Left lobe of liver (tissue), 2 donors: Measurements from ENCODE around the gene BCL2L11. TPM values are rescaled to one million over a fixed set of nuclear protein-coding genes. Genes with fewer than 3 reads are reported as not detected.

ENCODE experiments used
- ATAC-seq: fragments of 200-7000 bp; cut with Tn5 transposase; one replicate; pipeline ENCODE4 v1.9.1; 2020; ENCODE audit warnings: mild to moderate bottlenecking, moderate library complexity
- DNase-seq: peaks from one replicate; pipeline ENCODE4 v3.0.0-alpha.2; 2020; ENCODE audit warnings: low spot score
- total RNA-seq: library from RNA; stranded (reverse); gene quantifications from one replicate; pipeline ENCODE4 v1.2.1, GENCODE V29; 2021
- donor health status: DM: no; HTN: no; CAD: no; lungs with moderate emphysema.
- donor health status: DM: no; HTN: yes; CAD: no.

The BCL2L11 gene
- total RNA-seq, 1 donor from 2014 or later = 9.1 TPM

DNA sequence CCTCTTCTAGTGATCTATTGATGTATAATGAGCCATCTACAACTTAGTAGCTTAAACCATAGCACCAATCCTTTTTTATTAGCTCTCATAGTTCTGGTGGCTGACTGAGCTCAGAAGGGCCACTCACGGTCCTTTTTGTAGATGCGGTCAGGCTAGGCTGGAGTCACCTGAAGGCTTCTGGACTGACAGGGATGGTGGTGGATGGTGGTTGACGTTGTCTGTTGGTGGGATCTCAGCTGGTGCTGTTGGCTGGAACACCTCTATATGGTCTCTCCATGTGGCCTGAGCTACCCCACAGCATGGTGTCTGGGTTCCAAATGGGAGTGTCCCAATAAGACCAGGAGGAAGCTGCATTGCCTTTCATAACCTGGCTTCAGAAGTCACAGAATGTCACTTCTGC is 68.0 kb downstream of the BCL2L11 start:
- ATAC-seq (no peak), DNase-seq (no peak)

- DNase-seq (no peak), ATAC-seq (no peak)
Measured at GRCh38 chr2:111189106-111189505, 68.4 kb downstream of the BCL2L11 start.

DNA sequence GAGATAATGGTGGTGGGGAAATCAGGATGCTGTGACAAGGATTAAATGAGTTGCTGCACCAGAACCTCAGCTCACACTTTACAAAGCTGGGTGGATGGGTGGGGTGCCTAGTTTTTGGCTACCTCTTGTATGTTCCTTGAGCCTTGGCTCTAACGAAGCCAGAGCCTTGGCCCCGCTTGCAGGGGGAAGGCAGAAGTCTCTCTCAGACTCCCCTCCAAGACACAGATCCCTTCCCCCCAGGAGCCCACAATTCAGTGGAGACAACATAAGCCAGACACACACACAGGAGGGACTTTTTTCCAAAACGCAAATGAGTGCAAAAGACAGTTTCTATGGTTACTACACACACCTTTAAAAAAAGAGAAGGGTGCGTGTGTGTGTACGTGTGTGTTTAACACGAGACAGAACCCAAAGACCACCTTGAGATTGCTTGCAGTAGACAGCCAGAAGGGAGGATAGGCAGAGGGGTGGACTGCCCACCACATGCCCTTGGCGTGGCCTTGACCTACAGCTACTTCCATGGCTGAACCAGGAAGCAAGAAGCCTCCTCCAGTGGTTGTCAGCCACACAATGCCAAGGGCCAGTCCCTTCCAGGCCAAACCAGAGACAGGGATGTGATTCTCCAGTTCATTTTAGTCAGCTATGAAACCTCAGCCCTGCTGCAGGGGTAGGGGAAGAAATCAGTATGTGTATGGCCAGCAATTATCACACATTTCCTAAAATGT is 70.3 kb downstream of the BCL2L11 start:
- ATAC-seq (no peak), DNase-seq (no peak)

DNA sequence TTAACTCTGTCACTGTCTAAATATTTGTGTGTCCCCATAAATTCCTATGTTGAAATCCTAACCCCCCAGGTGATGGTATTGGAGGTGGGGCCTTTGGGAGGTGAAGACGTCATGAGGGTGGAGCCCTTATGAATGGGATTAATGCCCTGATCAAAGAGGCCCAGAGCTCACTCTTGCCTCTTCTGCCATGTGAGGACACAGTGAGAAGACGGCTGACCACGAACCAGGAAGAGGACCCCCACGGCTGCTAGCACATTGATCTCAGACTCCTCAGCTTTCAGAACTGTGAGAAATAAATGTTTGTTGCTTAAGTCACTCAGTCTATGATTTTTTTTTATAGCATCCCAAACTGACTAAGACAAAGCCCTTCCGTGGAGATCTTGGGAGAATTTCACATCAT is 71.2 kb downstream of the BCL2L11 start:
- ATAC-seq = no peak
- DNase-seq = no peak

- peak; percentile 85 for ATAC-seq
- no peak for DNase-seq
Measured at GRCh38 chr2:111192776-111193368, 72.2 kb downstream of the BCL2L11 start.

- no peak for ATAC-seq
- DNase-seq = no peak
Measured at GRCh38 chr2:111194835-111195621, 74.3 kb downstream of the BCL2L11 start.

GRCh38 chr2:111196435-111196834 is 75.7 kb downstream of the BCL2L11 start:
- ATAC-seq = no peak

DNA sequence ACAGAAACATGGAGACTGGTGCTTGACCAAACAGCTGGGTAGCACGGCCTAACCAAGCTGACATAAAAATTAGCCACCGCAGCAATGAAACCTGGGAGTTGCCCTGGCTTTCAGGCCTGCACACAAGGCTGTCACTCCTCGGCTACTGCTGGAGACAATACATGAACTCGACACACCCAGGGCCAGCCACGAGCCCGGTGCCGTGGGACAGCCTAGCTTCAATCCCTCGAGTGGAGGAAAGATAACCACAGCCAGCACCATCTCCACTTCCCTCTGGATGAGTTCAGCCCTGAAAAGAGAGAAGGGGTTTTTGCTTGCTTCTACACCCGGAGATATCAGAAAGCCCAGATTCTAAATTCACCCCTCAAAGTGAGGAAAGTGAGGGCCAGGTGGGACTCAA is 78.0 kb downstream of the BCL2L11 start:
- ATAC-seq = no peak
- DNase-seq = no peak

More at GRCh38 chr2:111196435-111196834, 75.7 kb downstream of the BCL2L11 start:
- DNase-seq = no peak

GRCh38 chr2:111199840-111200239 is 79.1 kb downstream of the BCL2L11 start:
- DNase-seq (no peak), ATAC-seq (no peak)

- ATAC-seq (no peak), DNase-seq (no peak)
Measured at GRCh38 chr2:111200333-111200881, 79.7 kb downstream of the BCL2L11 start.

DNA sequence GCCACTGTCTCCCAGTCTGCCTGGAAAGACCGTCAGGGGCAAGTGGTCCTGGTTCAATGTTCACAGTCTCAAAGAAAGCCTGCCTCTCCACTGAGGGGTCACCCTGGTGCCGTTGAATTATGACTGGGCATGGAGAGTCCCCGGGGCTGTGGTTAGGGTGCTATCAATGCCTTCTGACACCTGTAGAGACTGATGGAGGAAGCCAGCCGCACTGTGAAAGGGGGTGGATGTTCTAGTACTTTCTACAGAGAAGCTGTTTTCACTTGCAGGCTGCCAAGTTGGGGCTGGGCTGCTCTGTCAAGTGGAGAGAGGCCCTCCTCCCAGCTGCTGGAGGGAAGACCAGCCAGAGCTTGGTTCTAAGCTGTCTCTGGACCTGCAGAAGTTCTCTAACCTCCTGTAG is 80.5 kb downstream of the BCL2L11 start:
- no peak for DNase-seq
- ATAC-seq = no peak

GRCh38 chr2:111202266-111203040 is 81.7 kb downstream of the BCL2L11 start:
- ATAC-seq (no peak), DNase-seq (no peak)

DNA sequence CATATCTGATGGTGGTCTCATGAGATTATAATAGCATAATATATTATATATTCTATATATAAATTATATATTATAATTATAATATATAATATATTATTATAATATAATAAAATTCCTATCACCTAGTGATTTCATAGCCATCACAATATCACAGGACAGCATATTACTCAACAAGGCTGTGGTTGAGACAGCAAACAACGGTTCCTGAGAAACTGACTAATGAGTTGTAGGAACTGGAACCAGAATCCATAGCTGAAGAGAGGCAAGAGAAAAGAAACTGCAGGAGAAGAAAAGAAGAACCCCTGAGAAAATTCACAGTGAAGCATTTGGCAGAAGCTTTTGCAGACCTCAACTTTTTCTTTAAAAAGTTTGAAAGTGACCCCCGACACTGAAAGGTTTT is 84.0 kb downstream of the BCL2L11 start:
- DNase-seq (no peak), ATAC-seq (no peak)

- DNase-seq (no peak), ATAC-seq (no peak)
Measured at GRCh38 chr2:111205774-111206173, 85.1 kb downstream of the BCL2L11 start.

- ATAC-seq (no peak), DNase-seq (no peak)
Measured at GRCh38 chr2:111207851-111208250, 87.1 kb downstream of the BCL2L11 start.

DNA sequence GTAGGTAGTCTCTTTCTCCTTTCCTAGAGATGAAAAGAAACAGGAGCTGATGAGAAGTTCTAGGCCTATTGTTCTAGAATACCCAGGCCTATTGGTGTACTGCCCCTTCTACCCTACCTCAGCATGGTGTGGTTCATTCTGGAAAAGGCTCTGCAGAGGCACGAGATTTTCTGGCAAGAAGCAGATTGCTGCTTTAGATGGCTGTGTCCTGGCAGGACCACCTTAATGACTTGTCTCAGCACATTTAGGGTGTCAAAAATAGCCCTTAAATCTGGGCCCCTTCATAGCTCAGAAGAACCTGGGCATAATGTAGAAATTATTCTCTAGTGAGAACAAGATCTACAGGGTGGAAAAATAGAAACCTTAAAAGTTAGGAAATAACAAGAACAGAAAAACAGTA is 87.9 kb downstream of the BCL2L11 start:
- DNase-seq (no peak), ATAC-seq (no peak)

DNA sequence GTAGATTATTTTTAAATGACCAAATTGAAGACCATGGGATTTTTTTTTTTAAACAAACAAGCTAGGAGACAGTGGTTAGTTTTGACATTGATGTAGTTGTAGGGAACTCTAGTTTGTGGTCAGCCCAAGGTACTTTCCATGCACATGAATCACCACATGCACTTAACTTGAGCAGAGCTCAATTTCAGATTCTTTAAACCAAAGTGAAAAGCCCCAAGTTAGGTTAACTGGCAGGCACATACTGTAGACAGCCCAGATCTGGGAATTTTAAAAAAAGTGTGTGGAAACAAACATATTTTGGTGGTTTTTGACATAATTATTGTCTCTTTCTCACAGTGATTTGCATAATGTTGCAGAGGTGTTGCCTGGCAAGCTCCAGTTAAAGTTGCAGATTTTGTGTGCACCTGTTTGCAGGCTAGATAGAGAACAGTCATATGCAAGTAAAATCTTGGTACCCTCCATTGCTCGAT is 88.4 kb downstream of the BCL2L11 start:
- DNase-seq (no peak), ATAC-seq (no peak)

DNA sequence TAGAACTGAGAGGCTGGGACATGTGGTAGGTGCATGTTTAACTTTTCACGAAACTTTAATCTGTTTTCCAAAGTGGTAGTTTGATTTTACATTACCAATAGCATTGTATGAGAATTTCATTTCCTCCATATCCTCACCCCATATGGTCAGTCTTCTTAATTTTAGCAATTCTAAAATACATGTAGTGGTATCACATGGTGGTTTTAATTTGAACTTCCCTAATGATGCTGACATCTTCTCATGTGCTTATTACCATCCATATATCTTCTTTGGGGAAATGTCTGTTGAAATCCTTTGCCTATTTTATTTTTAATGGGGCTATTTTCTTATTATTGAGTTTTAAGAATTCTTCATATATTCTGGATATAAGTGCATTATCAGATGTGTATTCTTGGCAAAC is 89.3 kb downstream of the BCL2L11 start:
- ATAC-seq = no peak
- no peak for DNase-seq

DNA sequence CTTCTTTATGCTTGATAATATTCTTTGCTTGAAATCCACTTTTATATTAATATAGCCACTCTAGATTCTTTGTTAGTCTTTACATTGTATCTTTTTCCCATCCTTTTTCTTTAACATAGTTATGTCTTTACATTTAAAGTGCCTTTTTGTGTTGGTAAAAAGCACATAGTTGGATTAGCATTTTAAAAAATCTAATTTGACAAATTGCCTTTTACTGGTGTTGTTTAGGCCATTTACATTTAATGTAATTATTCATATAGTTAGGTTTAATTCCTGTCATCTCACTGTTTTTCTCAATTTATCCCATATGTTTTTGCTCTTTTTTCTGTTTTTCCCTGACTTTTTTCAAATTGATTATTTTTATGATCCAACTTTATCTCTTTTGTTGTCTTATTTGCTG is 93.2 kb downstream of the BCL2L11 start:
- DNase-seq = no peak
- no peak for ATAC-seq

DNA sequence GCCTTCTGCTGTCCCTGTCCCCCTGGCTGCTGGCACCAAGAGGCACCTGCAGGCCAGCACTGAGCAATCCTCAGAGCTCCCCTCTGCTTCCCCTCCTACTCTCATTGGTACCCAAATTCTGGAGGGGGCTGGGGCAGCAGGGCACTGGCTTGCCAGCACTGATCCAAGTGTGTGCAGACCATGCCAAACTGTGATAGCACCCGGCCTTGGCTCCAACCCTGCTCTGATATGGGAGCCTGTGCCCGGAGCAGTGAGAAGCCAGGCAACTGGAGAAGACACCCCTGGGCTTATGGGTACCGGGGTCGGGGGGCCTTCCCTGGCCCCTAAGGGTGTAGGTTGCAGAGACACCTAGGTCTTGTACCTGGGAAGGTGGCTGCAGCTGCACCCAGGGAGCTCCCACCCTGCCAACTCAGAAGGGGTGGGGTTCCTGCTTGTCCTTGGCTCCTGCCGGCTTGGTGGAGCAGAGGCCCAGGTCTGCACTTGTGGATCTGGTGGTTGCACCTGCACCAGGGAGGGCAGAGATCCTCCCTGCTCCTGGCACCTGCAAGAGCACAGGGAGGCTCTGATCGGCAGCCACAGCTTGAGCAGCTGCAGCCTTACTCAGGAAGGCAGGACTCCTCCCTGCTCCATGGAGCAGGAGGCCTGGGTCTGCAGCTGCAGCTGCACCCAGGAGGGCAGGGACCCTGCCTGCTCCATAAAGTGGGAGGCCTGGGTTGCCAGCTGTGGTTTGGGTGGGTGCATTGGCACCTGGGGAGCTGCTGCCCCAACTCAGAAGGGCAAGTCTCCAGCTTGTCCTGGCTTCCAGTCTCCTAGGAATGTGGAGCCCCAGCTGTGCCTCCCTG is 96.3 kb downstream of the BCL2L11 start:
- DNase-seq = no peak
- ATAC-seq = no peak
